Kidney glomerular epithelial cell (primary cell): Measurements from ENCODE around the gene SF3B3.
"Not testable (repeated sequence)": the region's sequence is repeated elsewhere in the genome, so short reads cannot be mapped to it uniquely, and the experiment has no call there.

ENCODE experiments used
- DNase-seq: peaks from one replicate; lab custom pipeline; 2025; lab: John Stamatoyannopoulos, UW

Gene SF3B3

GRCh38 chr16:70511833-70512232 is 11.8 kb upstream of the SF3B3 start:
- no peak for DNase-seq

- DNase-seq = no peak
Observed at GRCh38 chr16:70512456-70512855, 11.2 kb upstream of the SF3B3 start.

- DNase-seq = peak; percentile 0
Observed at GRCh38 chr16:70520612-70521297, 2.9 kb upstream of the SF3B3 start.

GRCh38 chr16:70522216-70523075 is 1.2 kb upstream of the SF3B3 start:
- DNase-seq = peak; percentile 0

GRCh38 chr16:70523076-70523742 is 407 bp upstream of the SF3B3 start, which contains the start of gene COG4:
Gene COG4, minus strand, starts transcription at chr16:70523554. Its CDS starts 11 bp downstream, at chr16:70523543.
- peak; percentile 73 for DNase-seq

GRCh38 chr16:70524399-70524825 is 796 bp downstream of the SF3B3 start:
- DNase-seq = peak; percentile 43

GRCh38 chr16:70526403-70526802 is 2.8 kb downstream of the SF3B3 start:
- DNase-seq = no peak

GRCh38 chr16:70527315-70527996 is 3.8 kb downstream of the SF3B3 start:
- no peak for DNase-seq

GRCh38 chr16:70529051-70529777 is 5.6 kb downstream of the SF3B3 start:
- DNase-seq = peak; percentile 64

- not testable (repeated sequence) for DNase-seq
Observed at GRCh38 chr16:70529954-70530353, 6.3 kb downstream of the SF3B3 start.

- DNase-seq = no peak
Observed at GRCh38 chr16:70534971-70535370, 11.4 kb downstream of the SF3B3 start.

- DNase-seq = no peak
Observed at GRCh38 chr16:70540994-70541393, 17.4 kb downstream of the SF3B3 start.

- DNase-seq = no peak
Observed at GRCh38 chr16:70544548-70544947, 20.9 kb downstream of the SF3B3 start.

- no peak for DNase-seq
Observed at GRCh38 chr16:70548936-70549335, 25.3 kb downstream of the SF3B3 start.

GRCh38 chr16:70550082-70550481 is 26.5 kb downstream of the SF3B3 start:
- DNase-seq = no peak

GRCh38 chr16:70551788-70552187 is 28.2 kb downstream of the SF3B3 start:
- no peak for DNase-seq

GRCh38 chr16:70552675-70553074 is 29.1 kb downstream of the SF3B3 start:
- no peak for DNase-seq

- peak; percentile 40 for DNase-seq
Observed at GRCh38 chr16:70553645-70554044, 30.0 kb downstream of the SF3B3 start.

GRCh38 chr16:70556063-70556462 is 32.4 kb downstream of the SF3B3 start:
- DNase-seq = no peak

GRCh38 chr16:70561623-70562022 is 38.0 kb downstream of the SF3B3 start:
- no peak for DNase-seq

- no peak for DNase-seq
Observed at GRCh38 chr16:70563636-70564035, 40.0 kb downstream of the SF3B3 start.
